Upper lobe of left lung (tissue), 6 donors: ENCODE data around the gene CAT. TPM values are rescaled to one million over a fixed set of nuclear protein-coding genes. Genes with fewer than 3 reads are reported as not detected.
"Not testable (repeated sequence)": the region's sequence is repeated elsewhere in the genome, so short reads cannot be mapped to it uniquely, and the experiment has no call there.

Source experiments
- ATAC-seq, 2 donors: fragments of 200-7000 bp; cut with Tn5 transposase; one replicate each; pipeline ENCODE4 v1.9.1; 2022; ENCODE audit warnings: mild to moderate bottlenecking in 2 of 2, moderate library complexity in 2 of 2; ENCODE audit not compliant: low FRiP score in 2 of 2
- DNase-seq, 2 donors: peaks; one replicate each; pipeline ENCODE4 v3.0.0-alpha.2; 2019 to 2020
- H3K27ac ChIP-seq, 4 donors: fragments of 200-600 bp; sonication (generic); one replicate each; pipeline ENCODE4 v1.5.1; 2016 to 2019
- H3K27me3 ChIP-seq, 4 donors: fragments of 200-600 bp; sonication (generic); one replicate each; pipeline ENCODE4 v1.5.1; 2017 to 2019
- H3K36me3 ChIP-seq, 4 donors: fragments of 200-600 bp; sonication (generic); one replicate each; pipeline ENCODE4 v1.5.1; 2016 to 2019
- H3K4me1 ChIP-seq, 4 donors: fragments of 200-600 bp; sonication (generic); one replicate each; pipeline ENCODE4 v1.5.1; 2018 to 2019
- H3K4me3 ChIP-seq, 4 donors: fragments of 200-600 bp; sonication (generic); one replicate each; pipeline ENCODE4 v1.5.1; 2017 to 2019; ENCODE audit warnings: mild to moderate bottlenecking in 2 of 4, moderate library complexity in 1 of 4
- H3K9me3 ChIP-seq, 4 donors: fragments of 200-600 bp; sonication (generic); one replicate each; pipeline ENCODE4 v1.5.1; 2018 to 2019
- EP300 ChIP-seq, 4 donors: sonication (generic); formaldehyde crosslinking; IDR thresholded peaks; one replicate each; pipeline ENCODE4 v1.5.1; 2017; ENCODE audit warnings: antibody characterized with exemption in 4 of 4, control low read depth in 2 of 4
- POLR2A ChIP-seq, 4 donors: fragments of 450-650 bp; IDR thresholded peaks; one replicate each; pipeline ENCODE4 v1.5.1; 2016 to 2017; ENCODE audit warnings: antibody characterized with exemption in 4 of 4, mild to moderate bottlenecking in 2 of 4
- POLR2AphosphoS5 ChIP-seq, 2 donors: sonication (generic); formaldehyde crosslinking; IDR thresholded peaks; one replicate each; pipeline ENCODE4 v1.5.1; 2017; ENCODE audit warnings: antibody characterized with exemption in 2 of 2
- WGBS, 2 donors: methylation state at CpG; one replicate each; pipeline ENCODE4 v1.1.5; 2017 to 2018; 5-methylcytosine and 5-hydroxymethylcytosine counted together
- total RNA-seq, 6 donors: library from RNA; depleted of rRNA in 4 of 6; stranded (reverse); fragments of >200 nt in 4 of 6; gene quantifications; one replicate each; pipeline versions ENCODE4 v1.1.0 to v1.2.1, GENCODE V29; 2016 to 2021
- TF ChIP-seq, protein P1 (sequence below), 6 experiments: fragments of 450-650 bp in 4 of 6; fragments of 200-600 bp in 2 of 6; sonication (generic) in 2 of 6; IDR thresholded peaks; one replicate each; pipeline ENCODE4 v1.5.1; 2016 to 2019; ENCODE audit warnings: antibody characterized with exemption in 6 of 6
- donor health status: DM: no; HTN: no; CAD: no; lungs with moderate emphysema.
- donor health status: DM: no; HTN: yes; CAD: no; lungs with severe emphysema.

CAT gene
- total RNA-seq, 6 donors from 2014 or later, result 133 to 380 (median 185) TPM

GRCh38 chr11:34419158-34419557 lies 19.6 kb upstream of the CAT start:
- 88 to 89% methylated on average over 2 of the region's 2 CpGs for WGBS, 2 donors

GRCh38 chr11:34423300-34423699 lies 15.4 kb upstream of the CAT start:
- DNase-seq (peak in 1 of 2 donors; percentile 80), ATAC-seq (no peak)
- WGBS, 2 donors, result 46 to 73% methylated on average over 7 of the region's 7 CpGs
- peaks cover 17 to 53% (median 36%) of the 10 kb centered on the region in 4 donors for H3K4me1 ChIP-seq
- no peaks in the 10 kb centered on the region for H3K36me3 ChIP-seq
- no peaks in the 10 kb centered on the region for H3K27me3 ChIP-seq
- peak overlapping the region in 1 of 4 donors; percentile 2 for H3K27ac ChIP-seq
- no peak overlapping the region for H3K4me3 ChIP-seq
- no peaks in the 10 kb centered on the region for H3K9me3 ChIP-seq
- TF ChIP-seq EP300 (IDR thresholded peaks at IDR 0.05), result peak in 1 of 4 donors; percentile 52
- TF ChIP-seq, protein P1, sequence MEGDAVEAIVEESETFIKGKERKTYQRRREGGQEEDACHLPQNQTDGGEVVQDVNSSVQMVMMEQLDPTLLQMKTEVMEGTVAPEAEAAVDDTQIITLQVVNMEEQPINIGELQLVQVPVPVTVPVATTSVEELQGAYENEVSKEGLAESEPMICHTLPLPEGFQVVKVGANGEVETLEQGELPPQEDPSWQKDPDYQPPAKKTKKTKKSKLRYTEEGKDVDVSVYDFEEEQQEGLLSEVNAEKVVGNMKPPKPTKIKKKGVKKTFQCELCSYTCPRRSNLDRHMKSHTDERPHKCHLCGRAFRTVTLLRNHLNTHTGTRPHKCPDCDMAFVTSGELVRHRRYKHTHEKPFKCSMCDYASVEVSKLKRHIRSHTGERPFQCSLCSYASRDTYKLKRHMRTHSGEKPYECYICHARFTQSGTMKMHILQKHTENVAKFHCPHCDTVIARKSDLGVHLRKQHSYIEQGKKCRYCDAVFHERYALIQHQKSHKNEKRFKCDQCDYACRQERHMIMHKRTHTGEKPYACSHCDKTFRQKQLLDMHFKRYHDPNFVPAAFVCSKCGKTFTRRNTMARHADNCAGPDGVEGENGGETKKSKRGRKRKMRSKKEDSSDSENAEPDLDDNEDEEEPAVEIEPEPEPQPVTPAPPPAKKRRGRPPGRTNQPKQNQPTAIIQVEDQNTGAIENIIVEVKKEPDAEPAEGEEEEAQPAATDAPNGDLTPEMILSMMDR (IDR thresholded peaks at IDR 0.05), result no peak

More at GRCh38 chr11:34419158-34419557, 19.6 kb upstream of the CAT start:
- no peaks in the 10 kb centered on the region for H3K27me3 ChIP-seq
- TF ChIP-seq POLR2A (IDR thresholded peaks at IDR 0.05) (no peak), EP300 (IDR thresholded peaks at IDR 0.05) (no peak), POLR2AphosphoS5 (IDR thresholded peaks at IDR 0.05) (no peak)
- TF ChIP-seq, protein P1 (IDR thresholded peaks at IDR 0.05), result no peak
- ATAC-seq, result no peak
- no peak for DNase-seq
- H3K36me3 ChIP-seq, result no peaks in the 10 kb centered on the region
- no peaks in the 10 kb centered on the region for H3K9me3 ChIP-seq
- no peak overlapping the region for H3K4me3 ChIP-seq
- no peak overlapping the region for H3K27ac ChIP-seq
- H3K4me1 ChIP-seq, result peaks cover 16 to 25% (median 18%) of the 10 kb centered on the region in 4 donors

DNA sequence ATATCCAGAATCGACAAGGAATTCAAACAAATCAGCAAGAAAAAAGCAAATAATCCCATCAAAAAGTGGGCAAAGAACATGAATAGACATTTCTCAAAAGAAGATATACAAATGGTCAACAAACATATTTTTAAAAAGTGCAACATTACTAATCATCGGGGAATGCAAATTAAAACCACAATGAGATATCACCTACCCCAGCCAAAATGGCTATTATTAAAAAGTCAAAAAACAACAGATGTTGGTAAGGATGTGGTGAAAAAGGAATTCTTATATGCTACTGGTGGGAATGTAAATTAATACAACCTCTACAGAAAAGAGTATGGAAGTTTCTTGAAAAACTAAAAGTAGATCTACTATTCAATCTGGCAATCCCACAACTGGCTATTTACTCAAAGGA lies 13.9 kb upstream of the CAT start:
- DNase-seq, H3K9me3 ChIP-seq, ATAC-seq, H3K36me3 ChIP-seq, H3K27me3 ChIP-seq, H3K4me3 ChIP-seq: not testable (repeated sequence)
- 41 to 81% methylated on average over 2 of the region's 2 CpGs for WGBS, 2 donors
- peak overlapping the region in 1 of 4 donors; percentile 63 for H3K27ac ChIP-seq
- H3K4me1 ChIP-seq, result peaks cover 17 to 48% (median 36%) of the 10 kb centered on the region in 4 donors

- DNase-seq (no peak), ATAC-seq (no peak)
- H3K4me3 ChIP-seq, result no peak overlapping the region
- H3K9me3 ChIP-seq, result no peaks in the 10 kb centered on the region
- H3K27ac ChIP-seq, result peak overlapping the region in 2 of 4 donors; percentile 56 to 63
- H3K4me1 ChIP-seq, result peaks cover 17 to 48% (median 36%) of the 10 kb centered on the region in 4 donors
- TF ChIP-seq POLR2A (IDR thresholded peaks at IDR 0.05) (no peak), EP300 (IDR thresholded peaks at IDR 0.05) (no peak), POLR2AphosphoS5 (IDR thresholded peaks at IDR 0.05) (no peak)
- TF ChIP-seq, protein P1 (IDR thresholded peaks at IDR 0.05), result no peak
- WGBS, 2 donors, result 53 to 67% methylated on average over 1 of the region's 1 CpG
- H3K36me3 ChIP-seq, result no peaks in the 10 kb centered on the region
- no peaks in the 10 kb centered on the region for H3K27me3 ChIP-seq
Measured at GRCh38 chr11:34425360-34425759, 13.4 kb upstream of the CAT start.

GRCh38 chr11:34425867-34426266 lies 12.9 kb upstream of the CAT start:
- Histone ChIP-seq H3K4me3 (no peak overlapping the region), H3K27ac (peak overlapping the region; percentile 44 to 74 (median 60)), H3K9me3 (no peaks in the 10 kb centered on the region), H3K4me1 (peaks cover 17 to 48% (median 36%) of the 10 kb centered on the region in 4 donors), H3K27me3 (no peaks in the 10 kb centered on the region), H3K36me3 (no peaks in the 10 kb centered on the region)
- TF ChIP-seq POLR2AphosphoS5 (IDR thresholded peaks at IDR 0.05) (no peak), POLR2A (IDR thresholded peaks at IDR 0.05) (no peak)
- DNase-seq (no peak), ATAC-seq (no peak)
- 0 to 83% methylated on average over 1 of the region's 1 CpG for WGBS, 2 donors

- Histone ChIP-seq H3K9me3 (no peaks in the 10 kb centered on the region), H3K4me3 (no peak overlapping the region), H3K4me1 (peaks cover 17 to 47% (median 35%) of the 10 kb centered on the region in 4 donors), H3K36me3 (no peaks in the 10 kb centered on the region), H3K27ac (peak overlapping the region; percentile 56 to 74 (median 62)), H3K27me3 (no peaks in the 10 kb centered on the region)
- 15 to 45% methylated on average over 3 of the region's 3 CpGs for WGBS, 2 donors
- TF ChIP-seq, protein P1 (IDR thresholded peaks at IDR 0.05), result no peak
- no peak for TF ChIP-seq POLR2AphosphoS5 (IDR thresholded peaks at IDR 0.05)
- no peak for TF ChIP-seq EP300 (IDR thresholded peaks at IDR 0.05)
- no peak for TF ChIP-seq POLR2A (IDR thresholded peaks at IDR 0.05)
- ATAC-seq, result peak; percentile 35 to 89
- no peak for DNase-seq
Measured at GRCh38 chr11:34426766-34427185, 12.0 kb upstream of the CAT start.
